ENCODE measurements around the gene HSPE1.
"Not testable (repeated sequence)": the region's sequence is repeated elsewhere in the genome, so short reads cannot be mapped to it uniquely, and the experiment has no call there.

Gene HSPE1

DNA sequence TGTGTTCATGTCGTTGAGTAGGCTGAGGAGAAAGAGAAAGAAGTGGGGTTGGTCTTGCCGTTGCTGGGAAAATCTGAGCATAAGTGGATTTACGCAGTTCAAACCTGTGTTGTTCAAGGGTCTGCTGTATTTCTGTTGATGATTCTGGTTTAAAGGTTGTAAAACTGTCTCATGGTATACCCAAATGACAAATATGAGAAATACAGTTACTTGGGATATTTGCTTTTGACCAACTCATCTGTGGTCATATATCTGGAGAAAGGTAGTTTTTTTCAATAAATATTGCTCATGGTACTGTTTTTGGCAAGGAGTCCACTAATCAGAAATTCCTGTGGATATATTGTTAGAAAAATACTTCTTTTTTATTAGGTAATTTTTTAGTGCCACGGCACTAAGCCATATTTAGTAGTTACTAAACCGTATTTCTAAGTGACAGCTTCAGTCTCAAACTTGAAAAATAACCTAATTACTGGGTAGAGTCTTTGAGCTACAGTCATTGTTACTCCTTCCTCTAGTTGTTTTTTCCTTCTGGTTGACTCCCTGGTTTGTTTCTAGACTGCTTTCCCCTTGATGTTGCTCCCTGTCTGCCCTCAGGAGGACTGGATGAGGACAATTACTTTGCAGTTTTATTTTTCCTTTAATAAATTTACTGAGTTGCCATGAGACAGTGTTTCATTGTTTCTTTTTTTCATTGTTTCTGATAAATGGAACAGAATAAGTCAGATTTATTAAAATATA is 47.2 kb downstream of the HSPE1 start:
- TF ChIP-seq, protein P1, sequence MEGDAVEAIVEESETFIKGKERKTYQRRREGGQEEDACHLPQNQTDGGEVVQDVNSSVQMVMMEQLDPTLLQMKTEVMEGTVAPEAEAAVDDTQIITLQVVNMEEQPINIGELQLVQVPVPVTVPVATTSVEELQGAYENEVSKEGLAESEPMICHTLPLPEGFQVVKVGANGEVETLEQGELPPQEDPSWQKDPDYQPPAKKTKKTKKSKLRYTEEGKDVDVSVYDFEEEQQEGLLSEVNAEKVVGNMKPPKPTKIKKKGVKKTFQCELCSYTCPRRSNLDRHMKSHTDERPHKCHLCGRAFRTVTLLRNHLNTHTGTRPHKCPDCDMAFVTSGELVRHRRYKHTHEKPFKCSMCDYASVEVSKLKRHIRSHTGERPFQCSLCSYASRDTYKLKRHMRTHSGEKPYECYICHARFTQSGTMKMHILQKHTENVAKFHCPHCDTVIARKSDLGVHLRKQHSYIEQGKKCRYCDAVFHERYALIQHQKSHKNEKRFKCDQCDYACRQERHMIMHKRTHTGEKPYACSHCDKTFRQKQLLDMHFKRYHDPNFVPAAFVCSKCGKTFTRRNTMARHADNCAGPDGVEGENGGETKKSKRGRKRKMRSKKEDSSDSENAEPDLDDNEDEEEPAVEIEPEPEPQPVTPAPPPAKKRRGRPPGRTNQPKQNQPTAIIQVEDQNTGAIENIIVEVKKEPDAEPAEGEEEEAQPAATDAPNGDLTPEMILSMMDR (IDR thresholded peaks at IDR 0.05; ENCODE audit: insufficient read depth, low read length): no peak
- TF ChIP-seq POLR2AphosphoS5 (IDR thresholded peaks at IDR 0.05; ENCODE audit: low read depth) (no peak), GABPA (IDR thresholded peaks at IDR 0.05; ENCODE audit: low read depth) (no peak), SPI1 (IDR thresholded peaks at IDR 0.05; ENCODE audit: borderline replicate concordance, low read depth) (no peak)
- TF ChIP-seq, protein P2, sequence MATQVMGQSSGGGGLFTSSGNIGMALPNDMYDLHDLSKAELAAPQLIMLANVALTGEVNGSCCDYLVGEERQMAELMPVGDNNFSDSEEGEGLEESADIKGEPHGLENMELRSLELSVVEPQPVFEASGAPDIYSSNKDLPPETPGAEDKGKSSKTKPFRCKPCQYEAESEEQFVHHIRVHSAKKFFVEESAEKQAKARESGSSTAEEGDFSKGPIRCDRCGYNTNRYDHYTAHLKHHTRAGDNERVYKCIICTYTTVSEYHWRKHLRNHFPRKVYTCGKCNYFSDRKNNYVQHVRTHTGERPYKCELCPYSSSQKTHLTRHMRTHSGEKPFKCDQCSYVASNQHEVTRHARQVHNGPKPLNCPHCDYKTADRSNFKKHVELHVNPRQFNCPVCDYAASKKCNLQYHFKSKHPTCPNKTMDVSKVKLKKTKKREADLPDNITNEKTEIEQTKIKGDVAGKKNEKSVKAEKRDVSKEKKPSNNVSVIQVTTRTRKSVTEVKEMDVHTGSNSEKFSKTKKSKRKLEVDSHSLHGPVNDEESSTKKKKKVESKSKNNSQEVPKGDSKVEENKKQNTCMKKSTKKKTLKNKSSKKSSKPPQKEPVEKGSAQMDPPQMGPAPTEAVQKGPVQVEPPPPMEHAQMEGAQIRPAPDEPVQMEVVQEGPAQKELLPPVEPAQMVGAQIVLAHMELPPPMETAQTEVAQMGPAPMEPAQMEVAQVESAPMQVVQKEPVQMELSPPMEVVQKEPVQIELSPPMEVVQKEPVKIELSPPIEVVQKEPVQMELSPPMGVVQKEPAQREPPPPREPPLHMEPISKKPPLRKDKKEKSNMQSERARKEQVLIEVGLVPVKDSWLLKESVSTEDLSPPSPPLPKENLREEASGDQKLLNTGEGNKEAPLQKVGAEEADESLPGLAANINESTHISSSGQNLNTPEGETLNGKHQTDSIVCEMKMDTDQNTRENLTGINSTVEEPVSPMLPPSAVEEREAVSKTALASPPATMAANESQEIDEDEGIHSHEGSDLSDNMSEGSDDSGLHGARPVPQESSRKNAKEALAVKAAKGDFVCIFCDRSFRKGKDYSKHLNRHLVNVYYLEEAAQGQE (IDR thresholded peaks at IDR 0.05; ENCODE audit: insufficient replicate concordance, low read depth): no peak
- H3K27me3 ChIP-seq (ENCODE audit: insufficient read depth, poor library complexity, severe bottlenecking): no peaks in the 10 kb centered on the region
- no peak for DNase-seq (ENCODE audit: low read depth in 1 of 2, low spot score in 1 of 2)
- no peak overlapping the region for H3K27ac ChIP-seq (replicated peaks)
- H3K4me3 ChIP-seq (replicated peaks; ENCODE audit: insufficient read depth, low read length): no peak overlapping the region

DNA sequence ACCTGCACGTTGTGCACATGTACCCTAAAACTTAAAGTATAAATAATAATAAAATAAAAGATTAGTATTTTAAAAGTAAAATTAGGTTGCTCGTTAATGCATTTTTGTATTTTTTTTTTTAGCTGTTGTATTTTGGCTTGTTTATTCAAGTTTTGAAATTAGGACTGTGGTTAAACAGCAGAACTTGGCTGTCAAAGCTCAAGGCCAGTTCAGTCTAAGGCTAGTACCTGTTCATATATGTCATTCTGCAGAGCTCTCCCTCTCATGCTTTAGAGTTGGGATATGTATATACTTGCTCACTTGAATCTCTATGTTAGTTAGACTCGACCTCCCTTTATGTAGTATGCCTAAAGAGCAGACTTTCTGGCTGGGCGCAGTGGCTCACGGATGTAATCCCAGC is 48.4 kb downstream of the HSPE1 start:
- TF ChIP-seq, protein P1 (IDR thresholded peaks at IDR 0.05; ENCODE audit: insufficient read depth, low read length): no peak
- TF ChIP-seq, protein P2 (IDR thresholded peaks at IDR 0.05; ENCODE audit: insufficient replicate concordance, low read depth): no peak
- TF ChIP-seq POLR2AphosphoS5 (IDR thresholded peaks at IDR 0.05; ENCODE audit: low read depth) (no peak), SPI1 (IDR thresholded peaks at IDR 0.05; ENCODE audit: borderline replicate concordance, low read depth) (no peak), GABPA (IDR thresholded peaks at IDR 0.05; ENCODE audit: low read depth) (no peak)
- no peak overlapping the region for H3K4me3 ChIP-seq (replicated peaks; ENCODE audit: insufficient read depth, low read length)
- no peak for DNase-seq (ENCODE audit: low read depth in 1 of 2, low spot score in 1 of 2)
- no peak overlapping the region for H3K27ac ChIP-seq (replicated peaks)
- H3K27me3 ChIP-seq (ENCODE audit: insufficient read depth, poor library complexity, severe bottlenecking): no peaks in the 10 kb centered on the region

DNA sequence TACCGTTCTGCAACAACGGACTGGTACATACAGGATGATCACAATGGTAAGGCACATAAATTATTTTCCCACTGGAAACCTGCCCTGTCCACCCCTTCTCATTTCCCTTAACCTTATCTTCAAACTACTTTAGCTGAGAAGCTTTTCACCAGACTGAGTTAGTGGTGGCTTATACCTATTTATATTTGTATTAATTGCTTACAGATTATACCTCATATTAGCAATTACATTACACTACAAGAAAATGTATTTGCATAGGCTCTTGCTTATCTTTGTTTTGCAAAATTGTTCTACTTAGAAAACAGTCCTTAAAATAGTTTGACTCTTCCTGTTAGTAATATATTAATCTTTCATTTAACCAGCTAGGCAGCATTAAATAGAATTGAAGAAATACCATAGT is 51.1 kb downstream of the HSPE1 start:
- H3K27me3 ChIP-seq (ENCODE audit: insufficient read depth, poor library complexity, severe bottlenecking); H3K27ac ChIP-seq (replicated peaks); H3K4me3 ChIP-seq (replicated peaks; ENCODE audit: insufficient read depth, low read length); DNase-seq (ENCODE audit: low read depth in 1 of 2, low spot score in 1 of 2): not testable (repeated sequence)
